ENCODE data around the gene CYFIP1. TPM values are rescaled to one million over a fixed set of nuclear protein-coding genes. Genes with fewer than 3 reads are reported as not detected.
"Not testable (repeated sequence)": the region's sequence is repeated elsewhere in the genome, so short reads cannot be mapped to it uniquely, and the experiment has no call there.

Gene CYFIP1
- total RNA-seq, 2 donors from 2014 or later: 134 to 139 TPM

GRCh38 chr15:23014394-23015000, 34.3 kb upstream of the CYFIP1 start:
- no peak overlapping the region for H3K27ac ChIP-seq (ENCODE audit: low read depth, low read length)
- no peaks in the 10 kb centered on the region for H3K9me3 ChIP-seq (ENCODE audit: control insufficient read depth, low read length)
- H3K9me3 Mint-ChIP-seq: no peaks in the 10 kb centered on the region
- H3K36me3 Mint-ChIP-seq (ENCODE audit: low read depth): peaks cover 62% of the 10 kb centered on the region
- no peaks in the 10 kb centered on the region for H3K27me3 ChIP-seq (ENCODE audit: control insufficient read depth, insufficient read depth, low read length, poor library complexity, severe bottlenecking)
- DNase-seq: no peak
- no peak overlapping the region for H3K27ac Mint-ChIP-seq
- TF ChIP-seq CTCF (conservative IDR thresholded peaks at IDR 0.05): no peak
- H3K4me1 Mint-ChIP-seq: no peaks in the 10 kb centered on the region
- H3K27me3 Mint-ChIP-seq (ENCODE audit: insufficient read depth): no peaks in the 10 kb centered on the region
- no peak overlapping the region for H3K9ac ChIP-seq (ENCODE audit: extremely low read depth, low read length, poor library complexity, severe bottlenecking)
- H3K4me3 Mint-ChIP-seq: no peak overlapping the region
- H3K36me3 ChIP-seq (ENCODE audit: control insufficient read depth, insufficient read depth, low read length): peaks cover 70% of the 10 kb centered on the region
- 89 to 93% methylated on average over 1 to 3 of the region's 3 CpGs for whole genome bisulfite sequencing, 2 experiments (ENCODE audit: insufficient coverage in 1 of 2, insufficient read length in 1 of 2)
- H3K4me1 ChIP-seq (ENCODE audit: control insufficient read depth, insufficient read depth, low read length): no peaks in the 10 kb centered on the region
- no peak overlapping the region for H3K4me3 ChIP-seq (ENCODE audit: low read length)

GRCh38 chr15:23013681-23014080, 33.5 kb upstream of the CYFIP1 start:
- WGBS, 2 experiments (ENCODE audit: insufficient coverage in 1 of 2, insufficient read length in 1 of 2): 95% methylated on average over 5 of the region's 5 CpGs; no CpG with 5 or more reads in 1 of the 2 experiments

GRCh38 chr15:23012616-23013015, 32.4 kb upstream of the CYFIP1 start:
- peaks cover 66% of the 10 kb centered on the region for H3K36me3 ChIP-seq (ENCODE audit: control insufficient read depth, insufficient read depth, low read length)
- not testable (repeated sequence) for DNase-seq; H3K27ac ChIP-seq (ENCODE audit: low read depth, low read length); H3K27me3 ChIP-seq (ENCODE audit: control insufficient read depth, insufficient read depth, low read length, poor library complexity, severe bottlenecking); H3K4me1 Mint-ChIP-seq; H3K9me3 Mint-ChIP-seq; H3K4me3 Mint-ChIP-seq; H3K27ac Mint-ChIP-seq; H3K4me3 ChIP-seq (ENCODE audit: low read length); H3K9me3 ChIP-seq (ENCODE audit: control insufficient read depth, low read length); H3K4me1 ChIP-seq (ENCODE audit: control insufficient read depth, insufficient read depth, low read length); H3K9ac ChIP-seq (ENCODE audit: extremely low read depth, low read length, poor library complexity, severe bottlenecking); H3K27me3 Mint-ChIP-seq (ENCODE audit: insufficient read depth)
- peaks cover 59% of the 10 kb centered on the region for H3K36me3 Mint-ChIP-seq (ENCODE audit: low read depth)
- 91 to 95% methylated on average over 9 of the region's 9 CpGs for WGBS, 2 experiments (ENCODE audit: insufficient coverage in 1 of 2, insufficient read length in 1 of 2)

More at GRCh38 chr15:23013681-23014080, 33.5 kb upstream of the CYFIP1 start:
- Histone ChIP-seq H3K9me3 (ENCODE audit: control insufficient read depth, low read length) (no peaks in the 10 kb centered on the region), H3K27me3 (ENCODE audit: control insufficient read depth, insufficient read depth, low read length, poor library complexity, severe bottlenecking) (no peaks in the 10 kb centered on the region), H3K36me3 (ENCODE audit: control insufficient read depth, insufficient read depth, low read length) (peaks cover 70% of the 10 kb centered on the region), H3K27ac (ENCODE audit: low read depth, low read length) (no peak overlapping the region), H3K4me3 (ENCODE audit: low read length) (no peak overlapping the region), H3K9ac (ENCODE audit: extremely low read depth, low read length, poor library complexity, severe bottlenecking) (no peak overlapping the region), H3K4me1 (ENCODE audit: control insufficient read depth, insufficient read depth, low read length) (no peaks in the 10 kb centered on the region)
- Mint-ChIP-seq H3K27ac (no peak overlapping the region), H3K27me3 (ENCODE audit: insufficient read depth) (no peaks in the 10 kb centered on the region), H3K9me3 (no peaks in the 10 kb centered on the region), H3K36me3 (ENCODE audit: low read depth) (peaks cover 61% of the 10 kb centered on the region), H3K4me3 (no peak overlapping the region), H3K4me1 (no peaks in the 10 kb centered on the region)
- DNase-seq: no peak
- TF ChIP-seq CTCF (conservative IDR thresholded peaks at IDR 0.05): no peak

- no peak overlapping the region for H3K4me3 ChIP-seq (ENCODE audit: low read length)
- H3K9me3 ChIP-seq (ENCODE audit: control insufficient read depth, low read length): no peaks in the 10 kb centered on the region
- Mint-ChIP-seq H3K27ac (no peak overlapping the region), H3K36me3 (ENCODE audit: low read depth) (peaks cover 50% of the 10 kb centered on the region), H3K4me1 (no peaks in the 10 kb centered on the region), H3K27me3 (ENCODE audit: insufficient read depth) (no peaks in the 10 kb centered on the region), H3K9me3 (no peaks in the 10 kb centered on the region), H3K4me3 (no peak overlapping the region)
- no peak overlapping the region for H3K9ac ChIP-seq (ENCODE audit: extremely low read depth, low read length, poor library complexity, severe bottlenecking)
- H3K4me1 ChIP-seq (ENCODE audit: control insufficient read depth, insufficient read depth, low read length): no peaks in the 10 kb centered on the region
- no peaks in the 10 kb centered on the region for H3K27me3 ChIP-seq (ENCODE audit: control insufficient read depth, insufficient read depth, low read length, poor library complexity, severe bottlenecking)
- DNase-seq: peak; percentile 7
- H3K27ac ChIP-seq (ENCODE audit: low read depth, low read length): no peak overlapping the region
- H3K36me3 ChIP-seq (ENCODE audit: control insufficient read depth, insufficient read depth, low read length): peaks cover 78% of the 10 kb centered on the region
- TF ChIP-seq CTCF (conservative IDR thresholded peaks at IDR 0.05): no peak
- 93 to 97% methylated on average over 5 of the region's 5 CpGs for WGBS, 2 experiments (ENCODE audit: insufficient coverage in 1 of 2, insufficient read length in 1 of 2)
These were observed 23.6 kb upstream of the CYFIP1 start for GRCh38 chr15:23003736-23004135.
